Stimulated activated CD8-positive, alpha-beta memory T cell treated with anti-CD3 and anti-CD28 coated beads, Interleukin-12 subunit alpha, Interleukin-12 subunit beta, amount 100 ng/mL, for 4 hours (primary cell): ENCODE data around the gene WDR77.

Source experiments
- DNase-seq: peaks from one replicate; pipeline ENCODE4 v3.0.0-alpha.2; 2020; ENCODE audit warnings: low read depth

The WDR77 gene

DNA sequence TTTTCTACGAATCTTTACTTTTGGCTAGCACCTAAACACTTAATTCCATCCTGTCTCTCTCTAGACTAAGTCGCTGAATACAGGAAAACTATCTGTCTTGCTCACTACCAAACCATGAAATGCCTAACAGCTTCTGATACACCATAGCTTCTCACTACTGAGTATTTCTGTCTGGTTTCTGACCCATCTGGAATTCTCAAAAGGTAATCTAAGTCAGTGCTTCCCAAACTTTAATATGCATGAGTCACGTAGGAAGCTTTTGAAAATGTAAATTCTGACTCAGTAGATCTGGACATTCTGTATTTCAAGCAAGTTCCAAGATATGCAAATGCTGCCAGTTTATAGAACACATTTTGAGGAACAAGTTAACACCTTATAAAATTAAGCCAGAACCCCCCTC is 12.3 kb downstream of the WDR77 start:
- DNase-seq: no peak

- no peak for DNase-seq
These were observed 24.8 kb downstream of the WDR77 start for GRCh38 chr1:111424281-111424680.

GRCh38 chr1:111422546-111423391 is 26.3 kb downstream of the WDR77 start:
- DNase-seq: no peak

GRCh38 chr1:111420377-111420776 is 28.7 kb downstream of the WDR77 start:
- DNase-seq: no peak

DNA sequence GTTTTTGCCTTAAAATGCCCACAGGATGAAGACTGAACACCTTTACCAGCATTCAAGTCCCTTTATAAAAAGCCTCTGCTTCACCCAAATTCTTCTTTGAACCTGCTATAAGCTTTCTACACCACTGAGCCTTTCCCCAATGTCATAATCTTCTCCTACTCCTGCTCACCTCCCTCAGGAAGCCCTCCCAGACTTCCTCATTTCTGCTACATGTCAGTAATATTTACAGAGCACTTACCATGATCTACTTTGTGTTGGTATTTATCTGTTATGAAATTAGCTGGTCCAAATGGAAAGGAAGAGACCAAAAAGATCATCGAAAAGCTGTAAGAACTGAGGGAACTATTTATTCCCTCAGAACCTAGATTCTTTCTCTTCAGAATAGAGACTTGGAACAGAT is 30.0 kb downstream of the WDR77 start:
- DNase-seq: no peak

- no peak for DNase-seq
These were observed 31.3 kb downstream of the WDR77 start for GRCh38 chr1:111417755-111418154.

GRCh38 chr1:111415461-111415860 is 33.6 kb downstream of the WDR77 start:
- DNase-seq: no peak

DNA sequence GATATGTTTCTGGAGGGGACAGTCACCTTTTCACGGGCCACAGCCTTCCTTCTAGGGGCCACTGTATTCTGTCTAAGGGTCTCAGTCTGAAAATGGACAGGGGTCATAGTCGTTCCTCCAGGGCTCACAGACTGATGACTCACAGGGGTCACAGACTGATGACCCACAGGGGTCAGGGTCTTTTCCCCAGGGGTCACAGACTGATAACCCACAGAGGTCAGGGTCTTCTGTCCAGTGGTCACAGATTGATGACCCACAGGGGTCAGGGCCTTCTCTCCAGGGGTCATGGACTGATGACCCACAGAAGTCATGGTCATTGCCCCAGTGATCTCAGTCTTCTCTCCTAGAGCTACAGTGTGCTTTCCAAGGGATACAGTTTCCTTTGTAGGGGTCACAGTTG is 34.3 kb downstream of the WDR77 start:
- DNase-seq: no peak

- no peak for DNase-seq
These were observed 36.2 kb downstream of the WDR77 start for GRCh38 chr1:111412839-111413238.

- DNase-seq: no peak
These were observed 41.8 kb downstream of the WDR77 start for GRCh38 chr1:111407301-111407700.

GRCh38 chr1:111406321-111406768 is 42.7 kb downstream of the WDR77 start:
- peak; percentile 2 for DNase-seq

- DNase-seq: no peak
These were observed 44.5 kb downstream of the WDR77 start for GRCh38 chr1:111404588-111404987.

DNA sequence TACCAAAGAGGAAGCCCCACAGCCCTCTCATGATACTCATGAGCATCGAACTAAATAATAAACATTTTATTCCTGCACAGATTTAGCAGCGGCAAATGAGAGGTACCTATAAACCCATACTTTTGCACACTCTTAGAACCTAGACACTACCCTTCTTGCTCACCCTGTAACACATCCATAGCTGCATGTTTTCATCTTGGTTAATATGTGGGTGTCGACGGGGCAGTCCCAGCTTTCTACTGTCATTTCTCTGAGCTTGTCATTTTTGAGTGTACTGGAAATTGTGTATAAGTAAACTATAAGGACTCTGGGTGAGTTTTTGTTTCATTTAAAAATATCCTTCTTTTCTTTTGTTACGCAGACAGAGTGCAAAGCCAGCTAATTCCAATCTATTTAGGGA is 47.0 kb downstream of the WDR77 start:
- no peak for DNase-seq

GRCh38 chr1:111399792-111400610 is 49.1 kb downstream of the WDR77 start:
- no peak for DNase-seq

GRCh38 chr1:111392460-111392945 is 56.6 kb downstream of the WDR77 start:
- no peak for DNase-seq

DNA sequence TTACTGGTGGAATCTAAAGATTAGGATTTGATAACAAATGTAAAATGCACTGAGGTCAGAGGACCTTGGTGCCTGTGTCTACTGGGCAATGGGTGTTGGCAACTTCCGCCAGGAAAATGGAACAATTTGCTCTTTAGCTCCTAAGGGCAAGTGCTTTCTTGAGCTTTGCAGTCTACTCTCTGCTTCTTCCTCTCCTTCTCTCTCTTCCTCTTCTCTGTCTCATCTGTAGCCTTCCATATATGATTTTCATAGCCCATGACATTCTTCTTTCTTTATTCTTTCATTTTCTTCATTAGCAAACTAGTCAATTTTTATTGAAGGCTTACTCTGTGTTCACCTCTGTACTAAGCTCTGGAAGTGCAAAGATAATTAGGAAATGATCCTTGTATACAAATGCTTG is 57.0 kb downstream of the WDR77 start:
- no peak for DNase-seq
